Measurements from ENCODE around the gene UNC13A.
A peak's percentile ranks its signal among the peaks of the same experiment; 100 is the strongest.

- TF ChIP-seq CTCF (IDR thresholded peaks at IDR 0.05 in 2 of 3, conservative IDR thresholded peaks at IDR 0.05 in 1 of 3; ENCODE audit: borderline replicate concordance in 1 of 3, insufficient read depth in 1 of 3, low read depth in 2 of 3, low read length in 2 of 3) (no peak), ATF3 (IDR thresholded peaks at IDR 0.05) (no peak), MAX (IDR thresholded peaks at IDR 0.05) (peak; percentile 81; the same call in 1 of the 2 replicates), EZH2phosphoT487 (IDR thresholded peaks at IDR 0.05; ENCODE audit: borderline replicate concordance) (no peak), POLR2AphosphoS5 (IDR thresholded peaks at IDR 0.05; ENCODE audit: low read depth, low read length) (peak; percentile 56), ZNF274 (IDR thresholded peaks at IDR 0.05; ENCODE audit: low read depth, low read length) (no peak), REST (IDR thresholded peaks at IDR 0.05; ENCODE audit: low read depth) (peak; percentile 83), SP1 (IDR thresholded peaks at IDR 0.05; ENCODE audit: low read depth) (peak; percentile 63), RAD21 (IDR thresholded peaks at IDR 0.05; ENCODE audit: low read depth) (no peak), SIN3A (IDR thresholded peaks at IDR 0.05; ENCODE audit: low read depth) (peak; percentile 82), YY1 (IDR thresholded peaks at IDR 0.05; ENCODE audit: extremely low read depth, insufficient replicate concordance, low read depth, low read length) (peak; percentile 95), CEBPB (IDR thresholded peaks at IDR 0.05; ENCODE audit: low read depth) (no peak), EZH2 (IDR thresholded peaks at IDR 0.05) (no peak)
These were observed at the start of gene UNC13A for GRCh38 chr19:17687857-17688784.

All from HCT116 (cell line).